Vagina (tissue), 2 donors: ENCODE data around the gene MICB.

Experiments
- POLR2A ChIP-seq, 2 donors: fragments of 450-650 bp; IDR thresholded peaks; one replicate each; pipeline ENCODE4 v1.6.1; 2017; ENCODE audit warnings: antibody characterized with exemption in 2 of 2, mild to moderate bottlenecking in 2 of 2, moderate library complexity in 2 of 2
- POLR2AphosphoS5 ChIP-seq, 2 donors: sonication (generic); formaldehyde crosslinking; IDR thresholded peaks; one replicate each; pipeline ENCODE4 v1.9.0; 2017; ENCODE audit warnings: antibody characterized with exemption in 2 of 2, mild to moderate bottlenecking in 2 of 2, low read depth in 1 of 2; ENCODE audit not compliant: insufficient read depth in 1 of 2
- TF ChIP-seq, protein P1 (sequence below), 3 experiments: fragments of 450-650 bp in 2 of 3; fragments of 200-600 bp in 1 of 3; sonication (generic) in 1 of 3; IDR thresholded peaks; one replicate each; pipeline ENCODE4 v1.5.1; 2017 to 2019; ENCODE audit warnings: antibody characterized with exemption in 3 of 3, mild to moderate bottlenecking in 2 of 3, moderate library complexity in 2 of 3

DNA sequence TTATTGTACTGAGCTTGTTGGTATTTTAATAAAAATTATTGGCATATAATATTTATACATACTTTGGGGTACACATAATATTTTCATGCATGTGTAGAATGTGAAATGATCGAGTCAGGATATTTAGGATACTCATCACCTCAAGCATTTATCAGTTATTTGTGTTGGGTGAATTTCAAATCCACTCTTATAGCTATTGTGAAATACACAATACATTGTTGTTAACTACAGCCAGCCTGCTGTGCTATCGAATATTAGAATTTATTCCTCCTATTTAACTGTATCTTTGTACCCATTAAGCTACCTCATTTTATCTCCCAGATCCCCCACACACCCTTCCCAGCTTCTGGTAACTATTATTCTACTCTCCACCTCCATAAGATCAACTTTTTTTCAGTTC, 14.6 kb upstream of the MICB start:
- no peak for TF ChIP-seq POLR2A (IDR thresholded peaks at IDR 0.05)
- TF ChIP-seq, protein P1, sequence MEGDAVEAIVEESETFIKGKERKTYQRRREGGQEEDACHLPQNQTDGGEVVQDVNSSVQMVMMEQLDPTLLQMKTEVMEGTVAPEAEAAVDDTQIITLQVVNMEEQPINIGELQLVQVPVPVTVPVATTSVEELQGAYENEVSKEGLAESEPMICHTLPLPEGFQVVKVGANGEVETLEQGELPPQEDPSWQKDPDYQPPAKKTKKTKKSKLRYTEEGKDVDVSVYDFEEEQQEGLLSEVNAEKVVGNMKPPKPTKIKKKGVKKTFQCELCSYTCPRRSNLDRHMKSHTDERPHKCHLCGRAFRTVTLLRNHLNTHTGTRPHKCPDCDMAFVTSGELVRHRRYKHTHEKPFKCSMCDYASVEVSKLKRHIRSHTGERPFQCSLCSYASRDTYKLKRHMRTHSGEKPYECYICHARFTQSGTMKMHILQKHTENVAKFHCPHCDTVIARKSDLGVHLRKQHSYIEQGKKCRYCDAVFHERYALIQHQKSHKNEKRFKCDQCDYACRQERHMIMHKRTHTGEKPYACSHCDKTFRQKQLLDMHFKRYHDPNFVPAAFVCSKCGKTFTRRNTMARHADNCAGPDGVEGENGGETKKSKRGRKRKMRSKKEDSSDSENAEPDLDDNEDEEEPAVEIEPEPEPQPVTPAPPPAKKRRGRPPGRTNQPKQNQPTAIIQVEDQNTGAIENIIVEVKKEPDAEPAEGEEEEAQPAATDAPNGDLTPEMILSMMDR (IDR thresholded peaks at IDR 0.05), result no peak
- no peak for TF ChIP-seq POLR2AphosphoS5 (IDR thresholded peaks at IDR 0.05; ENCODE audit: insufficient read depth in 1 of 2, low read depth in 1 of 2)
